Prostate gland (tissue), 2 donors: Measurements from ENCODE around the gene STC2.

Experiments
- POLR2A ChIP-seq: fragments of 450-650 bp; IDR thresholded peaks from one replicate; pipeline ENCODE4 v1.6.1; 2016; ENCODE audit warnings: antibody characterized with exemption, mild to moderate bottlenecking
- TF ChIP-seq, protein P1 (sequence below), 4 experiments: fragments of 200-600 bp in 2 of 4; fragments of 450-650 bp in 2 of 4; sonication (generic) in 2 of 4; IDR thresholded peaks; 1 replicate in 3 of 4; 2 replicates in 1 of 4; pipeline ENCODE4 v1.5.1; 2016 to 2019; ENCODE audit warnings: antibody characterized with exemption in 4 of 4, mild to moderate bottlenecking in 2 of 4, moderate library complexity in 2 of 4

DNA sequence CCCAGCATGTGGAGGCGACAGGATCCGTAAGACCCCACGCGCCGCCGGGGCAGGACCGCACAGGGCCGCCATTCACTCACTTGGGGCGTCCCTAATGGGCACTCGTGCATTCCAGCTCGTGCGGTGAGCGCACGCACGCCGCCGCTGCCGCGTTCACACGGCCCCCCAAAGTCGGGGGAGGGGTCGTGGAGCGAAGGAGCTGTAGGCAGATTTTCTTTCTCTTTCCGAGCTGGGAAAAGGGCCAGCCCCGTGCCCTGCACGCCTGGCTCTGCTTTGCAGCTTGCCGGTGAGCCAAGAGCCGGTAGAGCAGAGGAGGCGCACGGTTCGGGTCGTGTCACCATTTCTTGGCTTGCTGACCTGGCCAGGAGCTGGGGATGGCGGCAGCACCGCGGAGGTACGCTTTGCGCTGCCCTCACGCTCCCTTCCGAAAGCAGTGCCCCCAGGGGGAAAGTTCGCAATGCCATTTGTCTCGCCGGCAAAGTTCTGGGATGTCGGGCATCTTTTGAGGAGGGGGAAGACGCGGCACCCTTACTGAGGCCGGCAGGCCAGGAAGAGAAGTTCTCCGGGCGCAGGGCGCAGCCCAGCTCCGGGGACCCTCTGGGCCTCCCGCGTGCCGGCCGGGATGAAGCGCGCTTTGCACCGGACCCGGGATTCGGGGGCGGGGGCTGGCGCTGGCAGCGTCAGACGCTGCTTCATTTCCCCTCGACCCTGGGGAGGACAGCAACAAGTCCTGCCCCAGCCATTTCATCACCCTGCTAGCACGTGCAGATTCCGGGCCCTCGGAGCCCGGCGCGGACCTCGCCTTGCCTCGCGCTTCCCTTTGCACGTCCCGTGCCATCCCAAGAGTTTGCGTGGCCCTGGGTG is 898 bp downstream of the STC2 start:
- TF ChIP-seq, protein P1, sequence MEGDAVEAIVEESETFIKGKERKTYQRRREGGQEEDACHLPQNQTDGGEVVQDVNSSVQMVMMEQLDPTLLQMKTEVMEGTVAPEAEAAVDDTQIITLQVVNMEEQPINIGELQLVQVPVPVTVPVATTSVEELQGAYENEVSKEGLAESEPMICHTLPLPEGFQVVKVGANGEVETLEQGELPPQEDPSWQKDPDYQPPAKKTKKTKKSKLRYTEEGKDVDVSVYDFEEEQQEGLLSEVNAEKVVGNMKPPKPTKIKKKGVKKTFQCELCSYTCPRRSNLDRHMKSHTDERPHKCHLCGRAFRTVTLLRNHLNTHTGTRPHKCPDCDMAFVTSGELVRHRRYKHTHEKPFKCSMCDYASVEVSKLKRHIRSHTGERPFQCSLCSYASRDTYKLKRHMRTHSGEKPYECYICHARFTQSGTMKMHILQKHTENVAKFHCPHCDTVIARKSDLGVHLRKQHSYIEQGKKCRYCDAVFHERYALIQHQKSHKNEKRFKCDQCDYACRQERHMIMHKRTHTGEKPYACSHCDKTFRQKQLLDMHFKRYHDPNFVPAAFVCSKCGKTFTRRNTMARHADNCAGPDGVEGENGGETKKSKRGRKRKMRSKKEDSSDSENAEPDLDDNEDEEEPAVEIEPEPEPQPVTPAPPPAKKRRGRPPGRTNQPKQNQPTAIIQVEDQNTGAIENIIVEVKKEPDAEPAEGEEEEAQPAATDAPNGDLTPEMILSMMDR (IDR thresholded peaks at IDR 0.05): no peak
- TF ChIP-seq POLR2A: no peak
